ENCODE data around the gene ABHD16B.
"Not testable (repeated sequence)": the region's sequence is repeated elsewhere in the genome, so short reads cannot be mapped to it uniquely, and the experiment has no call there.

Gene ABHD16B

GRCh38 chr20:63856098-63856511 lies 5.2 kb upstream of the ABHD16B start:
- Mint-ChIP-seq H3K4me1 (peaks cover 31% of the 10 kb centered on the region), H3K27ac (no peak overlapping the region), H3K4me3 (no peak overlapping the region), H3K9me3 (no peaks in the 10 kb centered on the region), H3K27me3 (peaks cover 5% of the 10 kb centered on the region), H3K36me3 (ENCODE audit: low read depth) (no peaks in the 10 kb centered on the region)
- DNase-seq (no peak), ATAC-seq (no peak)

- no peak overlapping the region for H3K4me3 Mint-ChIP-seq
- H3K4me1 Mint-ChIP-seq: peaks cover 24% of the 10 kb centered on the region
- H3K9me3 Mint-ChIP-seq: no peaks in the 10 kb centered on the region
- H3K27ac Mint-ChIP-seq: no peak overlapping the region
- ATAC-seq (peak; percentile 8), DNase-seq (no peak)
- no peaks in the 10 kb centered on the region for H3K27me3 Mint-ChIP-seq
- H3K36me3 Mint-ChIP-seq (ENCODE audit: low read depth): no peaks in the 10 kb centered on the region
Observed at GRCh38 chr20:63857764-63858392, 3.4 kb upstream of the ABHD16B start.

- Mint-ChIP-seq H3K4me1 (peaks cover 31% of the 10 kb centered on the region), H3K27me3 (no peaks in the 10 kb centered on the region), H3K4me3 (no peak overlapping the region), H3K9me3 (no peaks in the 10 kb centered on the region), H3K36me3 (ENCODE audit: low read depth) (peaks cover 5% of the 10 kb centered on the region), H3K27ac (peak overlapping the region; percentile 35)
- no peak for DNase-seq
- peak; percentile 12 for ATAC-seq
Observed at GRCh38 chr20:63858393-63859165, 2.7 kb upstream of the ABHD16B start.

- Mint-ChIP-seq H3K36me3 (ENCODE audit: low read depth) (peaks cover 10% of the 10 kb centered on the region), H3K4me3 (no peak overlapping the region), H3K27ac (peak overlapping the region; percentile 35), H3K27me3 (no peaks in the 10 kb centered on the region), H3K4me1 (peaks cover 36% of the 10 kb centered on the region), H3K9me3 (no peaks in the 10 kb centered on the region)
- DNase-seq (no peak), ATAC-seq (no peak)
Observed at GRCh38 chr20:63859166-63859699, 2.1 kb upstream of the ABHD16B start.

- Mint-ChIP-seq H3K27me3 (no peaks in the 10 kb centered on the region), H3K4me1 (peaks cover 39% of the 10 kb centered on the region), H3K36me3 (ENCODE audit: low read depth) (peaks cover 10% of the 10 kb centered on the region), H3K4me3 (no peak overlapping the region), H3K27ac (no peak overlapping the region), H3K9me3 (no peaks in the 10 kb centered on the region)
- ATAC-seq (no peak), DNase-seq (no peak)
Observed at GRCh38 chr20:63860325-63861051, 810 bp upstream of the ABHD16B start.

- H3K4me3 Mint-ChIP-seq: no peak overlapping the region
- H3K36me3 Mint-ChIP-seq (ENCODE audit: low read depth): peaks cover 10% of the 10 kb centered on the region
- H3K27ac Mint-ChIP-seq: no peak overlapping the region
- DNase-seq: no peak
- no peak for ATAC-seq
- no peaks in the 10 kb centered on the region for H3K9me3 Mint-ChIP-seq
- H3K27me3 Mint-ChIP-seq: no peaks in the 10 kb centered on the region
- H3K4me1 Mint-ChIP-seq: peaks cover 48% of the 10 kb centered on the region
Observed at GRCh38 chr20:63861981-63862901, 943 bp downstream of the ABHD16B start.

GRCh38 chr20:63863021-63863797 lies 1.9 kb downstream of the ABHD16B start:
- Mint-ChIP-seq H3K4me1 (peaks cover 48% of the 10 kb centered on the region), H3K27ac (peak overlapping the region; percentile 97), H3K36me3 (ENCODE audit: low read depth) (peaks cover 12% of the 10 kb centered on the region), H3K27me3 (no peaks in the 10 kb centered on the region), H3K4me3 (peak overlapping the region; percentile 96), H3K9me3 (no peaks in the 10 kb centered on the region)
- no peak for ATAC-seq
- no peak for DNase-seq

GRCh38 chr20:63863798-63864544 lies 2.7 kb downstream of the ABHD16B start:
- Mint-ChIP-seq H3K27me3 (no peaks in the 10 kb centered on the region), H3K36me3 (ENCODE audit: low read depth) (peaks cover 14% of the 10 kb centered on the region), H3K27ac (peak overlapping the region; percentile 97), H3K4me3 (peak overlapping the region; percentile 96), H3K9me3 (no peaks in the 10 kb centered on the region), H3K4me1 (peaks cover 43% of the 10 kb centered on the region)
- DNase-seq (peak; percentile 80), ATAC-seq (peak; percentile 78)

GRCh38 chr20:63864545-63864977 lies 3.3 kb downstream of the ABHD16B start:
- Mint-ChIP-seq H3K27me3 (no peaks in the 10 kb centered on the region), H3K9me3 (no peaks in the 10 kb centered on the region), H3K27ac (peak overlapping the region; percentile 97), H3K4me1 (peaks cover 37% of the 10 kb centered on the region), H3K36me3 (ENCODE audit: low read depth) (peaks cover 17% of the 10 kb centered on the region), H3K4me3 (peak overlapping the region; percentile 96)
- no peak for DNase-seq
- no peak for ATAC-seq

GRCh38 chr20:63864978-63865640 lies 3.8 kb downstream of the ABHD16B start, which contains the start of gene TPD52L2:
Gene TPD52L2 (plus strand): TSS chr20:63865270. CDS start chr20:63865366, 96 bp downstream.
- H3K36me3 Mint-ChIP-seq (ENCODE audit: low read depth): peaks cover 21% of the 10 kb centered on the region
- H3K9me3 Mint-ChIP-seq: no peaks in the 10 kb centered on the region
- peaks cover 37% of the 10 kb centered on the region for H3K4me1 Mint-ChIP-seq
- no peaks in the 10 kb centered on the region for H3K27me3 Mint-ChIP-seq
- H3K4me3 Mint-ChIP-seq: peak within 1 kb of the TSS; percentile 96
- ATAC-seq (peak; percentile 86), DNase-seq (peak; percentile 98)
- peak within 1 kb of the TSS; percentile 97 for H3K27ac Mint-ChIP-seq

- ATAC-seq, H3K4me3 Mint-ChIP-seq, H3K27me3 Mint-ChIP-seq, H3K9me3 Mint-ChIP-seq, H3K27ac Mint-ChIP-seq, DNase-seq: not testable (repeated sequence)
- H3K4me1 Mint-ChIP-seq: peaks cover 37% of the 10 kb centered on the region
- H3K36me3 Mint-ChIP-seq (ENCODE audit: low read depth): peaks cover 25% of the 10 kb centered on the region
Observed at GRCh38 chr20:63867042-63867441, 5.7 kb downstream of the ABHD16B start.

GRCh38 chr20:63868264-63868663 lies 7.0 kb downstream of the ABHD16B start:
- Mint-ChIP-seq H3K9me3 (no peaks in the 10 kb centered on the region), H3K27ac (no peak overlapping the region), H3K4me1 (peaks cover 41% of the 10 kb centered on the region), H3K4me3 (no peak overlapping the region), H3K36me3 (ENCODE audit: low read depth) (peaks cover 25% of the 10 kb centered on the region), H3K27me3 (no peaks in the 10 kb centered on the region)
- ATAC-seq (no peak), DNase-seq (no peak)

Measured in activated naive CD8-positive, alpha-beta T cell treated with anti-CD3 and anti-CD28 coated beads, Interleukin-2, amount 50 U/mL, for 24 hours (primary cell).